SK-N-MC (cell line): Measurements from ENCODE around the gene PGD.
"Not testable (repeated sequence)": the region's sequence is repeated elsewhere in the genome, so short reads cannot be mapped to it uniquely, and the experiment has no call there.

ENCODE experiments used
- DNase-seq: peaks from one replicate; pipeline ENCODE4 v3.0.0-alpha.2; 2011; ENCODE audit warnings: low read depth, low spot score
- H3K27ac ChIP-seq: fragments of 200-600 bp; sonication (generic); 2 replicates; pipeline ENCODE4 v1.5.1; 2016; ENCODE audit warnings: mixed run types
- H3K36me3 ChIP-seq: fragments of 200-600 bp; sonication (generic); 2 replicates; pipeline ENCODE4 v1.6.1; 2017; ENCODE audit warnings: antibody characterized with exemption, low read length, mixed read lengths; ENCODE audit not compliant: insufficient read depth
- H3K4me3 ChIP-seq: fragments of 200-600 bp; sonication (generic); 2 replicates; pipeline ENCODE4 v1.5.1; 2016
- H3K9ac ChIP-seq: fragments of 200-600 bp; sonication (generic); 2 replicates; pipeline ENCODE4 v1.8.0; 2017; ENCODE audit warnings: mixed run types, mixed read lengths; ENCODE audit not compliant: insufficient read length
- H3K9me3 ChIP-seq: fragments of 200-600 bp; sonication (generic); 2 replicates; pipeline ENCODE4 v1.6.1; 2017; ENCODE audit warnings: low read depth, mild to moderate bottlenecking, antibody characterized with exemption, low read length, moderate library complexity, mixed read lengths
- EZH2 ChIP-seq: fragments of 200-600 bp; sonication (generic); IDR thresholded peaks from one replicate; pipeline ENCODE4 v1.6.1; 2017; ENCODE audit warnings: antibody characterized with exemption
- FOXP2 ChIP-seq: optimal IDR thresholded peaks from 2 replicates; pipeline ENCODE3; 2011; ENCODE audit warnings: mild to moderate bottlenecking, moderate library complexity; ENCODE audit not compliant: insufficient read depth; ENCODE audit errors: extremely low read length, control extremely low read depth
- POLR2AphosphoS5 ChIP-seq: IDR thresholded peaks from 2 replicates; pipeline ENCODE4 v1.6.1; 2012; ENCODE audit warnings: mild to moderate bottlenecking, low read depth, low read length, borderline replicate concordance

The PGD gene

GRCh38 chr1:10450836-10451235, 52.0 kb downstream of the PGD start:
- TF ChIP-seq POLR2AphosphoS5 (no peak), EZH2 (no peak), FOXP2 (no peak)
- H3K4me3 ChIP-seq: peak overlapping the region; percentile 79
- H3K9ac ChIP-seq: peak overlapping the region; percentile 63
- peak overlapping the region; percentile 94 for H3K27ac ChIP-seq
- DNase-seq: no peak
- no peaks in the 10 kb centered on the region for H3K9me3 ChIP-seq
- no peaks in the 10 kb centered on the region for H3K36me3 ChIP-seq

GRCh38 chr1:10451287-10451686, 52.4 kb downstream of the PGD start:
- TF ChIP-seq EZH2 (no peak), POLR2AphosphoS5 (no peak), FOXP2 (no peak)
- no peaks in the 10 kb centered on the region for H3K36me3 ChIP-seq
- H3K9ac ChIP-seq: peak overlapping the region; percentile 63
- H3K9me3 ChIP-seq: no peaks in the 10 kb centered on the region
- peak; percentile 40 for DNase-seq
- H3K27ac ChIP-seq: peak overlapping the region; percentile 94
- peak overlapping the region; percentile 79 for H3K4me3 ChIP-seq

DNA sequence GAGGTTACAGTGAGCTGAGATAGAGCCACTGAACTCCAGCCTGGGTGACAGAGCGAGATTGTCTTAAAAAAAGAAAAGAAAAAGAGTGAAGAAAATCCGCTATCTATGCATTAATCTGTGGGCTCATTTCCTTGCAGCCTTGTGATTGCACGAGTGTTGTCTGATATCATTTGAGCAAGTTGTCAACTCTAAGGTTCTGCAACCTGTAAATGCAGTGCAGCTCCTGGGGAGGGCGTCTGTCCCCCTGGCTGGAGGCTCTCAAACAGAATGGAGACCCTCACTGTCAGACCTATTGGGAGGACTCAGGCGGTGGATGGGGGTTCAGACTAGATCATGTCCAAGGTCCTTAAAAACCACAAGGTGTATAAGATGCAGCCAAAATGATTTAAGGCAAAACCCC, 57.2 kb downstream of the PGD start:
- no peak for DNase-seq
- no peaks in the 10 kb centered on the region for H3K9me3 ChIP-seq
- H3K36me3 ChIP-seq: peaks cover 8% of the 10 kb centered on the region
- H3K9ac ChIP-seq: no peak overlapping the region
- H3K27ac ChIP-seq: no peak overlapping the region
- H3K4me3 ChIP-seq: no peak overlapping the region
- TF ChIP-seq FOXP2 (no peak), POLR2AphosphoS5 (no peak), EZH2 (no peak)

DNA sequence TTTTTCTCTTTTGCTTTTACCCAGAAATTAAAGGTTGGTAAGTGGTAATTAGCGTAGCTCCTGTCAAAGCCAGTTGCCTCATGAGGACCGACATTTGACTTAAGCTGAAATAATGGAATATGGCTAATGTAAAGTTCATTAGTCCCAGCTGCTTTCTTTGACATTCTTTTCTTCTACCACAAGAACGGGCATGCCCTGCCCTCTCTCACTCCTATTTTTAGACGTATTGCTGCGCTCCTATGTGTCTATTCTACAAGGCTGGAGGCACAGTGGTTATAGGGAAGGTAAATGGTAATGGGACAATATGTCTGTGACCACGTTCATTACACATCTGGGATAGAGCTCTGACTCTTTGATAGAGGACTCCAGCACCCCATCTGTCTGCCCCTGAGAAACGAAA, 57.8 kb downstream of the PGD start:
- Histone ChIP-seq H3K9me3 (no peaks in the 10 kb centered on the region), H3K27ac (peak overlapping the region; percentile 64), H3K4me3 (no peak overlapping the region), H3K36me3 (peaks cover 14% of the 10 kb centered on the region), H3K9ac (no peak overlapping the region)
- no peak for DNase-seq
- no peak for TF ChIP-seq POLR2AphosphoS5
- TF ChIP-seq FOXP2: no peak
- no peak for TF ChIP-seq EZH2

GRCh38 chr1:10457462-10457861, 58.6 kb downstream of the PGD start:
- not testable (repeated sequence) for DNase-seq, H3K27ac ChIP-seq, H3K9ac ChIP-seq, H3K4me3 ChIP-seq, H3K9me3 ChIP-seq
- peaks cover 19% of the 10 kb centered on the region for H3K36me3 ChIP-seq

- no peak for DNase-seq
- TF ChIP-seq POLR2AphosphoS5 (0 out of 2 replicates have a peak, but pooled peaks have one; percentile 10), FOXP2 (no peak)
- Histone ChIP-seq H3K4me3 (no peak overlapping the region), H3K36me3 (peaks cover 23% of the 10 kb centered on the region), H3K27ac (no peak overlapping the region), H3K9me3 (no peaks in the 10 kb centered on the region), H3K9ac (no peak overlapping the region)
These were observed 59.0 kb downstream of the PGD start for GRCh38 chr1:10457875-10458274.

DNA sequence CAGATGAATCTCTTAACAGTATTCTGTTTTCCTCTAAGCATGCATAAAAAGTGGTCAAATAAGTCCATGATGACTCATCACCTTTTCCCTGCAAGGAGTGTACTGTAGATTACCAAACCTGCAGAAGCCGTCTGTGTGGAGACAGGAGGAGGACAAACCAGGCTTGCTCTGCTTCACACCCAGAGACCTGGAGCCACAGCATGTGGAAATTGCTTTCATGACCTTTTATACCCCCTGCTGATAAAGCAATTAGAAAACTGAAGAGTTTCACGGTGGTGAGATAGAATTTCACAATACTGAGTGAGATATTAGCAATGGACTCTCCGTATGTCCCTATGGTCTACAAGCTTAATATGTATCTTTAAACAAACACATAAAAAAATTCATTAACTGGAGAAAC, 60.3 kb downstream of the PGD start:
- TF ChIP-seq POLR2AphosphoS5 (no peak), EZH2 (no peak), FOXP2 (no peak)
- Histone ChIP-seq H3K36me3 (peaks cover 29% of the 10 kb centered on the region), H3K9ac (no peak overlapping the region), H3K9me3 (no peaks in the 10 kb centered on the region), H3K4me3 (no peak overlapping the region), H3K27ac (peak overlapping the region; percentile 56; the same call in 1 of the 2 replicates)
- DNase-seq: no peak

DNA sequence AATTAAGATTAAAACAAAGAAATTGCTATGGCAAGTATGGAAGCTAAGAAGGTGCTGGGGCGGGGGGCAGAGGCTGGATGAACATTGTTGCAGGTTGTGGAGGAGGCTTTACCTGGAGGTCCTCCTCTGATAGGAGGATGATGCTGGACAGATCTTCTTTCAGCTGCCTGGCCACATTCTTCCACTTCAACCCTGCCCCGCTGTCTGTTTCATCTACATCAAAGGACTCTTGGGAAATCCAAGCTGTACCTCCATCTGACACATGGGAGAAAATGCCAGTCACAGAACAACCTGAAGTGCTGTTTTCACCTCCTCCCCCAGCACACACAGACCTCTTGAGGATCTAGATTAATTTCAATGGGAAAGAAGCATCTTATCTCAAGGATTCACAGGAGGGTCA, 68.2 kb downstream of the PGD start:
- TF ChIP-seq EZH2 (no peak), FOXP2 (no peak), POLR2AphosphoS5 (no peak)
- Histone ChIP-seq H3K9me3 (no peaks in the 10 kb centered on the region), H3K9ac (no peak overlapping the region), H3K36me3 (peaks cover 60% of the 10 kb centered on the region), H3K4me3 (no peak overlapping the region), H3K27ac (no peak overlapping the region)
- DNase-seq: no peak

DNA sequence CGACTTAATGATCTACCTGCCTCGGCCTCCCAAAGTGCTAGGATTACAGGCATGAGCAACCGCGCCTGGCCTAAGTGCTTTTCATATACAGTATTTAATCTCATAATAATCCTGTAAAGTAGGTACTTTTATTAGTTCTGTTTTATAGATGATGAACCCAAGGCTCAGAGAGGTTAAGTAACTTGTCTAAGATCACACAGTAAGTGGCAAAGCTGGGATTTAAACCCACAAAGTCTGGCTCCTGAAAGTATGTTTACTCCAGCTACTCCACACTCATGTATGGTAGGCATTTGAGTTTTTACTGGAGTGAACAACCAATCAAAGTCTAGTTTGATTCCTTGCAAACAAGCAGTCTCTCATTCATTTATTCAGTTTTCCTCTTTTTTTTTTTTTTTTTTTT, 71.2 kb downstream of the PGD start:
- Histone ChIP-seq H3K36me3 (peaks cover 41% of the 10 kb centered on the region), H3K9ac (no peak overlapping the region), H3K4me3 (no peak overlapping the region), H3K27ac (no peak overlapping the region), H3K9me3 (no peaks in the 10 kb centered on the region)
- no peak for DNase-seq
- TF ChIP-seq FOXP2 (no peak), EZH2 (no peak), POLR2AphosphoS5 (no peak)
